Lower leg skin (tissue), 4 donors: ENCODE data around the gene EVI5L. TPM values are rescaled to one million over a fixed set of nuclear protein-coding genes. Genes with fewer than 3 reads are reported as not detected.

Source experiments
- DNase-seq, 2 donors: peaks; one replicate each; pipeline ENCODE4 v3.0.0-alpha.2; 2019; ENCODE audit warnings: low spot score in 2 of 2
- H3K4me3 ChIP-seq: fragments of 200-600 bp; sonication (generic); 2 replicates; pipeline ENCODE4 v1.5.1; 2017; ENCODE audit warnings: mild to moderate bottlenecking, low read depth; ENCODE audit not compliant: poor library complexity, severe bottlenecking
- CTCF ChIP-seq, 3 donors: fragments of 450-650 bp; IDR thresholded peaks; one replicate each; pipeline ENCODE4 v1.5.1; 2016; ENCODE audit warnings: antibody characterized with exemption in 3 of 3, mild to moderate bottlenecking in 3 of 3, moderate library complexity in 2 of 3
- POLR2A ChIP-seq, 2 donors: fragments of 450-650 bp; IDR thresholded peaks; one replicate each; pipeline ENCODE4 v1.6.1; 2016 to 2017; ENCODE audit warnings: antibody characterized with exemption in 2 of 2, mild to moderate bottlenecking in 1 of 2, moderate library complexity in 1 of 2
- WGBS, 2 donors: methylation state at CpG; one replicate each; pipeline ENCODE4 v1.1.5; 2018; 5-methylcytosine and 5-hydroxymethylcytosine counted together
- intact Hi-C: fragments of 100-400 bp; cut with DNase I; formaldehyde crosslinking; loops from one replicate; pipeline ENCODE4 v1.15.0; 2023; ENCODE audit warnings: low total_unique reads
- total RNA-seq, 4 donors: library from RNA; depleted of rRNA; stranded (reverse); fragments of >200 nt; gene quantifications; one replicate each; pipeline ENCODE4 v1.1.0, GENCODE V29; 2016

EVI5L gene
- total RNA-seq, 4 donors from 2014 or later = 16.2 to 23.3 (median 20.0) TPM

GRCh38 chr19:7879111-7879807 is 49.2 kb downstream of the EVI5L start:
- TF ChIP-seq CTCF (IDR thresholded peaks at IDR 0.05) (no peak), POLR2A (IDR thresholded peaks at IDR 0.05) (no peak)
- H3K4me3 ChIP-seq = no peak overlapping the region
- DNase-seq = no peak
- WGBS, 2 donors = 53 to 64% methylated on average over 11 to 18 of the region's 18 CpGs
- intact Hi-C loops = no loop called here

GRCh38 chr19:7879836-7880235 is 49.8 kb downstream of the EVI5L start:
- 74 to 77% methylated on average over 19 of the region's 19 CpGs for WGBS, 2 donors
- intact Hi-C loops = loop anchor here (5.0 kb wide), 1 partner anchor 1283 kb away; no protein-coding TSS in a partner anchor
- TF ChIP-seq CTCF (IDR thresholded peaks at IDR 0.05) (no peak), POLR2A (IDR thresholded peaks at IDR 0.05) (no peak)
- DNase-seq = no peak
- no peak overlapping the region for H3K4me3 ChIP-seq

DNA sequence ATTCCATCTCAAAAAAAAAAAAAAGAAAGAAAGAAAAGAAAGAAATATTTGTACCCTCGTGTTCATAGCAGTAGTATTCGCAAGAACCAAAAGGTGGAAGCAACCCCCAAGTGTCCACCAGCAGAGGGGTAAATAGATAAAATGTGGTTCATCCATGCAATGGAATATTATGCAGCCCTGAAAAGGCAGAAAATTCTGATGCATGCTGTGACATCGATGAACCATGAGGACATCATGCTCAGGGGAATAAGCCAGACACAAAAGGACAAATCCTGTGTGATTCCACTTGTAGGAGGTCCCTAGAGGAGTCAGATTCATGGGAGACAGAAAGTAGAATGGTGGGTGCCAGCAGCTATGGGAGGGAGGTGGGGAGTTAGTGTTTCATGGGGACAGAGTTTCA is 51.9 kb downstream of the EVI5L start:
- intact Hi-C loops = loop anchor here (5.0 kb wide), 1 partner anchor 1285 kb away; no protein-coding TSS in a partner anchor
- WGBS, 2 donors = 88 to 95% methylated on average over 3 of the region's 3 CpGs

DNA sequence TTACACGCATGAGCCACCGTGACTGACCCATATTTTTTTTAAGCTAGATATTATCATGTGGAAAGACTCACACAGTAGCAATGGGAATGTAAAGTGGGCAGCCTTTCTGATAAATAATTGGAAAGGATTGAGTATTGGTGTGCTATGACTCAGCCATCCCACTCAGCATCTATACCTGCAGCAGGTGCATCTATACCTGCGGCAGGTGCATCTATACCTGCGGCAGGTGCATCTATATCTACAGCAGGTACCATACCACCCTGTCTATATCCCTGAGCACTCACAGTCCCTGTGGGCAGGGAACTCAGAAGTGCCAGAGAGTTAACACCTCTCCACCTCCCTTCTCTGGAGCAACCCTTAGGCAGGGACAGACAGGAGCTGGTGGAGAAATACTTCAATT is 53.1 kb downstream of the EVI5L start:
- intact Hi-C loops = loop anchor here (5.0 kb wide), 1 partner anchor 1286 kb away; no protein-coding TSS in a partner anchor
- 73 to 86% methylated on average over 4 of the region's 4 CpGs for WGBS, 2 donors
- DNase-seq = no peak
- H3K4me3 ChIP-seq = no peak overlapping the region
- no peak for TF ChIP-seq CTCF (IDR thresholded peaks at IDR 0.05)
- TF ChIP-seq POLR2A (IDR thresholded peaks at IDR 0.05) = no peak

More for the DNA sequence above, 51.9 kb downstream of the EVI5L start:
- DNase-seq = no peak
- no peak overlapping the region for H3K4me3 ChIP-seq
- TF ChIP-seq CTCF (IDR thresholded peaks at IDR 0.05) (no peak), POLR2A (IDR thresholded peaks at IDR 0.05) (no peak)

- intact Hi-C loops = loop anchor here (5.0 kb wide), 1 partner anchor 1287 kb away; no protein-coding TSS in a partner anchor
- WGBS, 2 donors = 65 to 70% methylated on average over 2 of the region's 2 CpGs
- no peak overlapping the region for H3K4me3 ChIP-seq
- TF ChIP-seq CTCF (IDR thresholded peaks at IDR 0.05) (no peak), POLR2A (IDR thresholded peaks at IDR 0.05) (no peak)
- no peak for DNase-seq
These were observed 54.0 kb downstream of the EVI5L start for GRCh38 chr19:7883796-7884570.
